Left forelimb (tissue), 1 donor: Measurements from ENCODE around the gene SLC27A3.
A peak's percentile ranks its signal among the peaks of the same experiment; 100 is the strongest.

Source experiments
- DNase-seq: peaks from one replicate; pipeline ENCODE4 v3.0.0-alpha.2; 2018; ENCODE audit warnings: low spot score

SLC27A3 gene, protein sequence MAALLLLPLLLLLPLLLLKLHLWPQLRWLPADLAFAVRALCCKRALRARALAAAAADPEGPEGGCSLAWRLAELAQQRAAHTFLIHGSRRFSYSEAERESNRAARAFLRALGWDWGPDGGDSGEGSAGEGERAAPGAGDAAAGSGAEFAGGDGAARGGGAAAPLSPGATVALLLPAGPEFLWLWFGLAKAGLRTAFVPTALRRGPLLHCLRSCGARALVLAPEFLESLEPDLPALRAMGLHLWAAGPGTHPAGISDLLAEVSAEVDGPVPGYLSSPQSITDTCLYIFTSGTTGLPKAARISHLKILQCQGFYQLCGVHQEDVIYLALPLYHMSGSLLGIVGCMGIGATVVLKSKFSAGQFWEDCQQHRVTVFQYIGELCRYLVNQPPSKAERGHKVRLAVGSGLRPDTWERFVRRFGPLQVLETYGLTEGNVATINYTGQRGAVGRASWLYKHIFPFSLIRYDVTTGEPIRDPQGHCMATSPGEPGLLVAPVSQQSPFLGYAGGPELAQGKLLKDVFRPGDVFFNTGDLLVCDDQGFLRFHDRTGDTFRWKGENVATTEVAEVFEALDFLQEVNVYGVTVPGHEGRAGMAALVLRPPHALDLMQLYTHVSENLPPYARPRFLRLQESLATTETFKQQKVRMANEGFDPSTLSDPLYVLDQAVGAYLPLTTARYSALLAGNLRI

DNA sequence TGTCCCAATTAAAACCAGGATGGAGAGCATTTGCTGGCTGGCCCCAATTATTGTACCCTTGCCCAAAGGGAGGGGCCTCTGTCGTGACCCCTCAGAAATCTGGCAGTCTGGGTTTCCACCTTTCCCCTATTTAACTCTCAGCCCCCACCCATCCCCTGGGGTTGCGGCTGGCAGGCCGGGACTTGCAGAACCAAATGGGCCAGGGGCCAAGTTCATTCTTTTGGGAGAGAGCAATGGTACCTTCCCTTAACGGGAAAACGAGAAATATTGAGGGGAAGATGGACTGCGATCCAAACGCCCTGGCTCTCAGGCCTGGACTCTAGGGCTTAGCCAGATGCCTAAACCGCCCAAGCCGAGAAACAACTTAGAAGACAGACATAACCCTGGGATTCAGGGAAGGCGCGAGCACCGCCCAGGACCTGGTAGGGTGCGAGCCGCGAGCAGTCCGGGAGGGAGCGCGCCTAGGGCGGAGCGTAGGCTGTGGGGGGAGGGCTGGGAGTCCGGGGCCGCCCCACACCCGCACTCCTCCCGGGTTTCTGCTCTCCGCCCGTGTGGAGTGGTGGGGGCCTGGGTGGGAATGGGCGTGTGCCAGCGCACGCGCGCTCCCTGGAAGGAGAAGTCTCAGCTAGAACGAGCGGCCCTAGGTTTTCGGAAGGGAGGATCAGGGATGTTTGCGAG lies at the start of gene SLC27A3:
SLC27A3 (plus strand) TSS at position 628 of the 678 bp plus-strand sequence. CDS start 91 bp downstream, outside the sequence.
- DNase-seq = peak; percentile 90

GRCh38 chr1:153727463-153728304 lies 47.5 kb upstream of the SLC27A3 start, which contains the start of gene INTS3:
INTS3 (plus strand) TSS chr1:153728050; CDS start chr1:153728635, 585 bp downstream.
- DNase-seq = peak; percentile 98

DNA sequence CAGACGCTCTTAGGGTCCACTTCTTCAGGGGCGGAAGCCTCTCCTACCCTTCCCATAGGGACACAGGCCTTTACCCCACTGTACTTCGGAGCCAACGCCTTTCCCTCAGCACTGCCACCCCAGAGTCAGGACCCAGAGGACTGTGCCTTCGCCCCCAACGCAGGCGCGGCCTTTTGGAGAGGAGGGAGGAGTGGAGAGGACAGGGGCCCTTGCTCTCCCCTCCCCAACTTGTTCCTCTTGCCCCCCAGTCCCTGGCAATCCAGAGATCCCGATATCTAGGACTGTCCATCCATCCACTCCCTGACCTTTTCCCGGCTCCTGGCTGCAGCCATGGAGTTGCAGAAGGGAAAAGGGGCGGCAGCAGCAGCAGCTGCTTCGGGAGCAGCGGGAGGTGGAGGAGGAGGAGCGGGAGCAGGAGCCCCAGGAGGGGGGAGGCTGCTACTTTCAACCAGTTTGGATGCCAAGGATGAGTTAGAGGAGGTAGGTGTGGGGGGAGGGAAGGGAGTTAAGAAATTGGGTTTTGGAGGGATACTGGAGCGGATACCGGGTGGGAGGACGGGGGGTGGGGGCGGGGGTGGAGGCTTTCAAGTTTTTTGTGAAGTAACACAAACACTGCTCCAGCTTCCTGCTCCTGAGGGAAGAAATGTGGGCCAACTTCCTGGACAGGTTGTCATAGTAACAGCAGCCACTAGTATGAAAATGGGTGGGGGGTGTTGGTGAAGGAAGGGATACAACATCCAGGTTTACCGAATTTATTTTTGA lies 46.7 kb upstream of the SLC27A3 start:
- peak; percentile 82 for DNase-seq

- no peak for DNase-seq
Observed at GRCh38 chr1:153730468-153730988, 44.7 kb upstream of the SLC27A3 start.

DNA sequence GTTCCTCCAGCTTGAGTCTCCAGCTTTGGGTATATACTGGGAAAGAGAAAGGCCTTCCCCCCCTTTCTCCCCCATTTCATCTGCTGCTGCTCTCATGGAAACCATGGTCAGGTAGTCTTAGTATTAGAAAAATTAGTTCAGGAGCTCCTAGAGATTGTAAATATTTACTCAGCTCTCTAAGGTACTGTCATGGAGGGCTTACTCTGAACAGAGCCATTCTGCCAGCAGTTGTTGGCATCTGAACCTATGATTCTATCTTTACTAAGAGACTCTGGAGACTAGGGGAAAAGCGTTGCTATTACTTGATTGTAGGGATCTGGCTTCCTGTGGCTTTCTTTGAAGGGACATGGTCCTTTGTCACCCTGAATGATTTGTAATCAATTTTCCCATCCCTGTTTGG lies 41.2 kb upstream of the SLC27A3 start:
- DNase-seq = no peak

- DNase-seq = no peak
Observed at GRCh38 chr1:153734396-153735089, 40.7 kb upstream of the SLC27A3 start.

- no peak for DNase-seq
Observed at GRCh38 chr1:153735090-153735420, 40.2 kb upstream of the SLC27A3 start.

DNA sequence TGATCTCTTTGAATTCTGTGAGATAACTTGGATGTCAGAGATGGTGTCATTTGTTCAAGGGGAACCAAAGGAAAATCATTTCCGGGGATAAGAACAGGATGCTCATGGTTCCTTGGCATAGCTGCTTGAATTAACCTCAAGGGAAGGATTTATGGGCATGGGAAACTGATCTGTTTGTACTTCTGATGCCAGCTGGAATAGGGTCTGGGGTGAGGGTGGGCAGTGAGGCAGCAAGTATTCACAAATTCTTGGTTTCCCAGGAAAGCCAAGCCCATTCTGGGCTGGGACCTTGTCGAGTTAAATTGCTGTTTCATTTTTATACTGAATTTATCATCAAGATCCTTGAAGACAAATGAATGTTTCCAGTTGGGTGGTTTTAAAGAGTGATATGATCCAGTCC lies 33.2 kb upstream of the SLC27A3 start:
- no peak for DNase-seq

GRCh38 chr1:153742411-153743142 lies 32.6 kb upstream of the SLC27A3 start:
- DNase-seq = no peak

- DNase-seq = no peak
Observed at GRCh38 chr1:153745417-153745816, 29.8 kb upstream of the SLC27A3 start.

DNA sequence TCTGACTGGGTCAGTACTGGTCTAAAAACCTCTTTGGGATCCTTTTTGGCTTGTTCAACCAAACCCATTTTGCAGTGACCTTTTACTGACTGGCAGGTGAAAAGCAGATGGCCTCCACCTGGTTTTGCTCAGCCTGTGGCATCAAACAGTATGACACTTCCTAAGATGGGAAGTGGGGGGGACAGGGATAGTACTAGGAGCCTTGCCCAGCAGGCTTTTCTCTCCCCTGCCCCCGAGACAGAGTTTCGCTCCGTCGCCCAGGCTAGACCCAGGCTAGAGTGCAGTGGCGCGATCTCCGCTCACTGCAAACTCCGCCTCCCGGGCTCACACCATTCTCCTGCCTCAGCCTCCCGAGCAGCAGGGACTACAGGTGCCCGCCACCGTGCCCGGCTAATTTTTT lies 29.0 kb upstream of the SLC27A3 start:
- DNase-seq = no peak

DNA sequence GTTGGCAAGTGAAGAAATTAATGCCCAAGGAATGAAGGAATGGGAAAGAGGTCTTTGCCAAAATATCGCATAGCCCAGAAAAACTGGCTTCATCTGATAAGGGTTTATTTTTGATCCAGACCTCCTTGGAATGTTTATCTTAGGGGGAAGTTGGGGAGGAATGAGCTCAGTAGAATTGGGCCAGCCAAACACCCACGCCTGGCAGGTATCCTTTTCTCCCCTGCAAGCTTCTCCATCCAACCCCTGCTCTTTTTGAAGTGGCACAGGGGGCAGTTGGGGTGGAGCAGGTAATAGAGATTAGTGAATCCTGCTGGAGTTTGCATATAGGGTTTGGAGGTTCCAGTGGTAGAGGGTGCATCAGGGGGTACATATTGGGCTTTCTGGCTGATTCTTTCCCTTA lies 26.3 kb upstream of the SLC27A3 start:
- no peak for DNase-seq

GRCh38 chr1:153749408-153750005 lies 25.7 kb upstream of the SLC27A3 start:
- peak; percentile 76 for DNase-seq

- DNase-seq = no peak
Observed at GRCh38 chr1:153750026-153750995, 24.9 kb upstream of the SLC27A3 start.

- no peak for DNase-seq
Observed at GRCh38 chr1:153752072-153752471, 23.1 kb upstream of the SLC27A3 start.

GRCh38 chr1:153752571-153753195 lies 22.5 kb upstream of the SLC27A3 start:
- DNase-seq = no peak

DNA sequence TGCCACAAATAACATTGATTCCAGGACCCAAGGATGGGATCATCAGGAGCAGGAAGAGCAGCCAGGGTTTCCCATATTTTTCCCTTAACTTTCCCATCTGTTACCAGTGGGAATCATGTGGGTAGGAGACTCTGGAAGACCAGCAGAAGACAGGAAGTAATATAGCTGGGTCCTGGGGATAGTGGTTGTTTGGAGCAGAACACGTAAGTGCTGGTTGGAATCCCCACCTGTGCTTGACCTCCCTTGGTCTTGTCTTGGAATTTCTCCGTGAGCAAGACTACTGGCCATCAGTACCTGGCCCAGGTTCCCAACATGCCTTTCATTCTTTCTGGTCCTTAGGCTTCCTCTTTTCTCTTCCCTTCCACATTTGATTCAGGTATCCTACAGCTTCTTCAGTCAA lies 20.9 kb upstream of the SLC27A3 start:
- no peak for DNase-seq
